Stimulated activated naive CD4-positive, alpha-beta T cell treated with Interleukin-2 at 50 U/mL for 16 hours (primary cell): ENCODE data around the gene CNTNAP2.

Source experiments
- DNase-seq: peaks from one replicate; lab custom pipeline; 2025; lab: John Stamatoyannopoulos, UW

The CNTNAP2 gene

GRCh38 chr7:147406521-147407135, 1290.0 kb downstream of the CNTNAP2 start:
- DNase-seq: no peak

GRCh38 chr7:147411096-147411495, 1294.5 kb downstream of the CNTNAP2 start:
- DNase-seq: no peak

- DNase-seq: no peak
Measured at GRCh38 chr7:147412109-147412508, 1295.5 kb downstream of the CNTNAP2 start.

GRCh38 chr7:147412782-147413556, 1296.4 kb downstream of the CNTNAP2 start:
- DNase-seq: no peak

GRCh38 chr7:147413557-147413870, 1296.9 kb downstream of the CNTNAP2 start:
- no peak for DNase-seq

- no peak for DNase-seq
Measured at GRCh38 chr7:147415991-147416390, 1299.4 kb downstream of the CNTNAP2 start.

GRCh38 chr7:147418966-147419365, 1302.4 kb downstream of the CNTNAP2 start:
- DNase-seq: no peak

- DNase-seq: no peak
Measured at GRCh38 chr7:147423875-147424274, 1307.3 kb downstream of the CNTNAP2 start.

GRCh38 chr7:147428075-147428474, 1311.5 kb downstream of the CNTNAP2 start:
- no peak for DNase-seq

GRCh38 chr7:147429961-147430360, 1313.4 kb downstream of the CNTNAP2 start:
- no peak for DNase-seq

- DNase-seq: no peak
Measured at GRCh38 chr7:147432079-147432478, 1315.5 kb downstream of the CNTNAP2 start.

GRCh38 chr7:147432576-147432975, 1316.0 kb downstream of the CNTNAP2 start:
- DNase-seq: no peak

GRCh38 chr7:147436718-147437117, 1320.1 kb downstream of the CNTNAP2 start:
- no peak for DNase-seq

- no peak for DNase-seq
Measured at GRCh38 chr7:147438216-147438615, 1321.6 kb downstream of the CNTNAP2 start.

- DNase-seq: no peak
Measured at GRCh38 chr7:147443942-147444341, 1327.3 kb downstream of the CNTNAP2 start.

- no peak for DNase-seq
Measured at GRCh38 chr7:147452816-147453215, 1336.2 kb downstream of the CNTNAP2 start.

- no peak for DNase-seq
Measured at GRCh38 chr7:147465223-147465622, 1348.6 kb downstream of the CNTNAP2 start.

GRCh38 chr7:147472556-147472955, 1356.0 kb downstream of the CNTNAP2 start:
- DNase-seq: no peak

- no peak for DNase-seq
Measured at GRCh38 chr7:147474862-147475261, 1358.3 kb downstream of the CNTNAP2 start.

- no peak for DNase-seq
Measured at GRCh38 chr7:147477526-147477925, 1360.9 kb downstream of the CNTNAP2 start.

- DNase-seq: no peak
Measured at GRCh38 chr7:147478796-147479195, 1362.2 kb downstream of the CNTNAP2 start.

GRCh38 chr7:147483634-147484292, 1367.2 kb downstream of the CNTNAP2 start:
- no peak for DNase-seq

- no peak for DNase-seq
Measured at GRCh38 chr7:147485660-147486210, 1369.1 kb downstream of the CNTNAP2 start.
